GM18499 (cell line): ENCODE measurements around the gene CD2.

Experiments used
- ATAC-seq: cut with Tn5 transposase; IDR thresholded peaks from one replicate; pipeline ENCODE4 v1.9.1; 2021; ENCODE audit warnings: moderate number of reproducible peaks; ENCODE audit not compliant: insufficient read depth, unreplicated experiment

Gene CD2

GRCh38 chr1:116726872-116727820 lies 27.1 kb upstream of the CD2 start:
- no peak for ATAC-seq

- no peak for ATAC-seq
Measured at GRCh38 chr1:116731439-116731838, 22.8 kb upstream of the CD2 start.

- no peak for ATAC-seq
Measured at GRCh38 chr1:116732726-116733125, 21.5 kb upstream of the CD2 start.

- no peak for ATAC-seq
Measured at GRCh38 chr1:116733476-116734365, 20.5 kb upstream of the CD2 start.

GRCh38 chr1:116735246-116735645 lies 19.0 kb upstream of the CD2 start:
- ATAC-seq, result no peak

- no peak for ATAC-seq
Measured at GRCh38 chr1:116737020-116737854, 17.0 kb upstream of the CD2 start.

- ATAC-seq, result no peak
Measured at GRCh38 chr1:116737855-116738321, 16.3 kb upstream of the CD2 start.

- ATAC-seq, result peak; percentile 48
Measured at GRCh38 chr1:116738673-116739370, 15.4 kb upstream of the CD2 start.

GRCh38 chr1:116739371-116740012 lies 14.7 kb upstream of the CD2 start:
- no peak for ATAC-seq

GRCh38 chr1:116740296-116740695 lies 13.9 kb upstream of the CD2 start:
- ATAC-seq, result no peak

GRCh38 chr1:116740746-116741145 lies 13.5 kb upstream of the CD2 start:
- no peak for ATAC-seq

- ATAC-seq, result no peak
Measured at GRCh38 chr1:116741836-116742565, 12.2 kb upstream of the CD2 start.

- no peak for ATAC-seq
Measured at GRCh38 chr1:116743535-116743934, 10.7 kb upstream of the CD2 start.

- no peak for ATAC-seq
Measured at GRCh38 chr1:116748272-116748671, 6.0 kb upstream of the CD2 start.

GRCh38 chr1:116751146-116751545 lies 3.1 kb upstream of the CD2 start:
- ATAC-seq, result no peak

- no peak for ATAC-seq
Measured at GRCh38 chr1:116751621-116752020, 2.6 kb upstream of the CD2 start.

- no peak for ATAC-seq
Measured at GRCh38 chr1:116753312-116753711, 918 bp upstream of the CD2 start.

GRCh38 chr1:116755066-116755465 lies 836 bp downstream of the CD2 start:
- no peak for ATAC-seq
